ENCODE measurements around the gene AASS.

AASS gene

GRCh38 chr7:122035876-122036275, 108.2 kb downstream of the AASS start:
- DNase-seq = no peak

- no peak for DNase-seq
These were observed 110.4 kb downstream of the AASS start for GRCh38 chr7:122033641-122034040.

DNA sequence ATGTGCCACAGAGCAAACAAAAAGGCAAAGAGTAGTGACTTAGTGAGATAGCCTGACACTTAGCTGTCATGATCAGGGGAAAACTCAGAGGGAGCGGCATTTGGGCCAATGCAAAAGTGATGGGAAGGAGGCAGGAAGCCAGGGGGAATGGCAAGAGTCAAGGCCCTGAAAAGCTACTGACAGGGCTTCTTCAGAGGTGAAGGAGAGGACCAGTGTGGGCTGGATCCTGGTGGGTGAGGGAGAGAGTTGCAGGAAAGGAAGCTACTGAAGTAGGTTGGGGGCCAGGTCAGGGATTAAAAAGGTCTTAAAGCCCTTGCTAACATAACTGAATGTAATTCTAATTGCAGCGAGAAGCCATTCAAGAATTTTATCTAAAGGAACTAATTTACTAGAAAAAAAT, 117.0 kb downstream of the AASS start:
- no peak for DNase-seq
